ENCODE data around the gene MYH14.
A peak's percentile ranks its signal among the peaks of the same experiment; 100 is the strongest.

Gene MYH14

GRCh38 chr19:50329146-50329925 lies 125.9 kb downstream of the MYH14 start, which contains the start of gene KCNC3:
KCNC3 (minus strand) TSS chr19:50329377; CDS start chr19:50329082, 295 bp downstream.
- TF ChIP-seq ZFX (IDR thresholded peaks at IDR 0.05) (no peak), CTCF (conservative IDR thresholded peaks at IDR 0.05) (no peak)

GRCh38 chr19:50329926-50330294 lies 126.5 kb downstream of the MYH14 start:
- peak overlapping the region; percentile 33 for H3K27ac ChIP-seq

More at GRCh38 chr19:50329146-50329925, 125.9 kb downstream of the MYH14 start, which contains the start of gene KCNC3:
- H3K27ac ChIP-seq, result peak within 1 kb of the TSS; percentile 36

- H3K27ac ChIP-seq, result no peak overlapping the region
- no peak for TF ChIP-seq CTCF (conservative IDR thresholded peaks at IDR 0.05)
- no peak for TF ChIP-seq ZFX (IDR thresholded peaks at IDR 0.05)
Observed at GRCh38 chr19:50330365-50331078, 127.1 kb downstream of the MYH14 start.

- H3K27ac ChIP-seq, result no peak overlapping the region
- TF ChIP-seq CTCF (conservative IDR thresholded peaks at IDR 0.05) (no peak), ZFX (IDR thresholded peaks at IDR 0.05) (no peak)
Observed at GRCh38 chr19:50331221-50331993, 128.0 kb downstream of the MYH14 start.

GRCh38 chr19:50331994-50332243 lies 128.5 kb downstream of the MYH14 start:
- no peak overlapping the region for H3K27ac ChIP-seq
- TF ChIP-seq CTCF (conservative IDR thresholded peaks at IDR 0.05), result no peak
- TF ChIP-seq ZFX (IDR thresholded peaks at IDR 0.05), result no peak

- peak overlapping the region; percentile 72; the same call in 1 of the 2 replicates for H3K27ac ChIP-seq
- TF ChIP-seq ZFX (IDR thresholded peaks at IDR 0.05) (no peak), CTCF (conservative IDR thresholded peaks at IDR 0.05) (no peak)
Observed at GRCh38 chr19:50332244-50333038, 129.0 kb downstream of the MYH14 start.

- peak overlapping the region; percentile 72 for H3K27ac ChIP-seq
- no peak for TF ChIP-seq CTCF (conservative IDR thresholded peaks at IDR 0.05)
- no peak for TF ChIP-seq ZFX (IDR thresholded peaks at IDR 0.05)
Observed at GRCh38 chr19:50333235-50333736, 129.9 kb downstream of the MYH14 start.
